SK-N-MC (cell line): Measurements from ENCODE around the gene ACVR1.
"Not testable (repeated sequence)": the region's sequence is repeated elsewhere in the genome, so short reads cannot be mapped to it uniquely, and the experiment has no call there.

ENCODE experiments used
- EZH2 ChIP-seq: fragments of 200-600 bp; sonication (generic); IDR thresholded peaks from one replicate; pipeline ENCODE4 v1.6.1; 2017; ENCODE audit warnings: antibody characterized with exemption
- FOXP2 ChIP-seq: optimal IDR thresholded peaks from 2 replicates; pipeline ENCODE3; 2011; ENCODE audit warnings: mild to moderate bottlenecking, moderate library complexity; ENCODE audit not compliant: insufficient read depth; ENCODE audit errors: extremely low read length, control extremely low read depth
- POLR2AphosphoS5 ChIP-seq: IDR thresholded peaks from 2 replicates; pipeline ENCODE4 v1.6.1; 2012; ENCODE audit warnings: mild to moderate bottlenecking, low read depth, low read length, borderline replicate concordance

GRCh38 chr2:157826644-157827043 is 49.5 kb downstream of the ACVR1 start:
- not testable (repeated sequence) for TF ChIP-seq POLR2AphosphoS5, EZH2, FOXP2
